ENCODE data around the gene ELANE. TPM values are rescaled to one million over a fixed set of nuclear protein-coding genes. Genes with fewer than 3 reads are reported as not detected.

The ELANE gene
- polyA plus RNA-seq, 1 experiment: not detected

- no peak for TF ChIP-seq CTCF (IDR thresholded peaks at IDR 0.05; ENCODE audit: low read depth, low read length)
- no peak for DNase-seq (ENCODE audit: low read depth, low spot score)
- H3K9me3 ChIP-seq (ENCODE audit: control insufficient read depth, insufficient read depth, low read length): peaks cover 6% of the 10 kb centered on the region; the same call in 1 of the 2 replicates
- POLR2A ChIA-PET: interaction anchor here (0.6 to 1.7 kb wide), 4 partner anchors 9 to 68 kb away, joined by 3 to 8 read pairs (median 4); partner anchors contain the start of gene MED16
- H3K4me3 ChIP-seq (ENCODE audit: low read depth, low read length): no peak overlapping the region
- H3K27ac ChIP-seq (ENCODE audit: low read depth, low read length): no peak overlapping the region
- peaks cover 3% of the 10 kb centered on the region for H3K27me3 ChIP-seq (ENCODE audit: control insufficient read depth, insufficient read depth, low read length)
- CTCF ChIA-PET: no interaction called here
These were observed 11.2 kb downstream of the ELANE start for GRCh38 chr19:863315-863620.

GRCh38 chr19:866769-867300, 14.7 kb downstream of the ELANE start:
- no peak overlapping the region for H3K4me3 ChIP-seq (ENCODE audit: low read depth, low read length)
- TF ChIP-seq CTCF (IDR thresholded peaks at IDR 0.05; ENCODE audit: low read depth, low read length): no peak
- no peak for DNase-seq (ENCODE audit: low read depth, low spot score)
- H3K27me3 ChIP-seq (ENCODE audit: control insufficient read depth, insufficient read depth, low read length): no peaks in the 10 kb centered on the region
- CTCF ChIA-PET: no interaction called here
- peaks cover 6% of the 10 kb centered on the region; the same call in 1 of the 2 replicates for H3K9me3 ChIP-seq (ENCODE audit: control insufficient read depth, insufficient read depth, low read length)
- POLR2A ChIA-PET: interaction anchor here (0.6 to 0.7 kb wide), 2 partner anchors 31 to 159 kb away, joined by 4 to 9 read pairs; partner anchors contain the start of gene CNN2
- no peak overlapping the region for H3K27ac ChIP-seq (ENCODE audit: low read depth, low read length)

- CTCF ChIA-PET: no interaction called here
These were observed 15.2 kb downstream of the ELANE start for GRCh38 chr19:867301-867793.

GRCh38 chr19:867855-868457, 15.9 kb downstream of the ELANE start:
- H3K4me3 ChIP-seq (ENCODE audit: low read depth, low read length): no peak overlapping the region
- H3K27ac ChIP-seq (ENCODE audit: low read depth, low read length): no peak overlapping the region
- H3K9me3 ChIP-seq (ENCODE audit: control insufficient read depth, insufficient read depth, low read length): peaks cover 7% of the 10 kb centered on the region; the same call in 1 of the 2 replicates
- no peak for TF ChIP-seq CTCF (IDR thresholded peaks at IDR 0.05; ENCODE audit: low read depth, low read length)
- no peaks in the 10 kb centered on the region for H3K27me3 ChIP-seq (ENCODE audit: control insufficient read depth, insufficient read depth, low read length)
- no peak for DNase-seq (ENCODE audit: low read depth, low spot score)
- CTCF ChIA-PET: no interaction called here
- POLR2A ChIA-PET: interaction anchor here (0.6 kb wide), 1 partner anchor 158 kb away, joined by 9 read pairs; the partner anchor contains the start of gene CNN2

More at GRCh38 chr19:867301-867793, 15.2 kb downstream of the ELANE start:
- no peak for DNase-seq (ENCODE audit: low read depth, low spot score)
- no peak for TF ChIP-seq CTCF (IDR thresholded peaks at IDR 0.05; ENCODE audit: low read depth, low read length)
- POLR2A ChIA-PET: interaction anchor here (0.6 to 0.7 kb wide), 2 partner anchors 32 to 159 kb away, joined by 4 to 9 read pairs; partner anchors contain the start of gene CNN2
- H3K27ac ChIP-seq (ENCODE audit: low read depth, low read length): no peak overlapping the region
- H3K27me3 ChIP-seq (ENCODE audit: control insufficient read depth, insufficient read depth, low read length): no peaks in the 10 kb centered on the region
- H3K4me3 ChIP-seq (ENCODE audit: low read depth, low read length): no peak overlapping the region
- H3K9me3 ChIP-seq (ENCODE audit: control insufficient read depth, insufficient read depth, low read length): peaks cover 11% of the 10 kb centered on the region; the same call in 1 of the 2 replicates
